HEK293T (cell line): ENCODE measurements around the gene NARF.

Source experiments
- CTCF ChIA-PET: fragments of 350-600 bp; formaldehyde crosslinking; extraction: SDS; loops from one replicate; lab custom pipeline; 2021; ENCODE audit warnings: antibody characterized with exemption, inconsistent platforms; lab: Yijun Ruan, JAX
- POLR2A ChIA-PET: fragments of 350-600 bp; formaldehyde crosslinking; extraction: SDS; loops from one replicate; lab custom pipeline; 2020; ENCODE audit warnings: antibody characterized with exemption, inconsistent platforms; lab: Yijun Ruan, JAX
- DNase-seq: peaks from one replicate; pipeline ENCODE4 v3.0.0; 2012; ENCODE audit warnings: mixed read lengths; ENCODE audit errors: extremely low spot score
- ARNT ChIP-seq: fragments of 450-650 bp; IDR thresholded peaks from 2 replicates; pipeline ENCODE4 v1.6.1; 2017; ENCODE audit warnings: mild to moderate bottlenecking
- BHLHE40 ChIP-seq: fragments of 450-650 bp; IDR thresholded peaks from 2 replicates; pipeline ENCODE4 v1.6.1; 2016; ENCODE audit warnings: mild to moderate bottlenecking, moderate library complexity, borderline replicate concordance
- CTBP1 ChIP-seq: fragments of 450-650 bp; IDR thresholded peaks from 2 replicates; pipeline ENCODE4 v1.6.1; 2016; ENCODE audit warnings: borderline replicate concordance
- ELF4 ChIP-seq: fragments of 450-650 bp; IDR thresholded peaks from 2 replicates; pipeline ENCODE4 v1.6.1; 2017; ENCODE audit warnings: antibody characterized with exemption
- FOXA1 ChIP-seq: fragments of 450-650 bp; IDR thresholded peaks from 2 replicates; pipeline ENCODE4 v1.6.1; 2016; ENCODE audit warnings: mild to moderate bottlenecking
- FOXK2 ChIP-seq: fragments of 450-650 bp; IDR thresholded peaks from 2 replicates; pipeline ENCODE4 v1.6.1; 2016; ENCODE audit warnings: mild to moderate bottlenecking
- FOXM1 ChIP-seq: fragments of 450-650 bp; IDR thresholded peaks from 2 replicates; pipeline ENCODE4 v1.6.1; 2017; ENCODE audit warnings: mild to moderate bottlenecking, borderline replicate concordance
- HDGF ChIP-seq: fragments of 450-650 bp; IDR thresholded peaks from 2 replicates; pipeline ENCODE4 v1.6.1; 2017; ENCODE audit warnings: antibody characterized with exemption, borderline replicate concordance
- L3MBTL2 ChIP-seq: fragments of 450-650 bp; conservative IDR thresholded peaks from 2 replicates; pipeline ENCODE4 v1.6.1; 2016; ENCODE audit warnings: mild to moderate bottlenecking
- LEF1 ChIP-seq: fragments of 450-650 bp; IDR thresholded peaks from 2 replicates; pipeline ENCODE4 v1.6.1; 2017; ENCODE audit warnings: mild to moderate bottlenecking, borderline replicate concordance
- NFRKB ChIP-seq: fragments of 450-650 bp; IDR thresholded peaks from 2 replicates; pipeline ENCODE4 v1.6.1; 2016; ENCODE audit warnings: mild to moderate bottlenecking, moderate library complexity
- PKNOX1 ChIP-seq: fragments of 450-650 bp; IDR thresholded peaks from 2 replicates; pipeline ENCODE4 v1.6.1; 2016
- SP1 ChIP-seq: fragments of 450-650 bp; IDR thresholded peaks from 2 replicates; pipeline ENCODE4 v1.6.1; 2017
- SUZ12 ChIP-seq: fragments of 450-650 bp; IDR thresholded peaks from 2 replicates; pipeline ENCODE4 v1.6.1; 2016; ENCODE audit warnings: mild to moderate bottlenecking
- TARDBP ChIP-seq: fragments of 450-650 bp; IDR thresholded peaks from 2 replicates; pipeline ENCODE4 v1.6.1; 2016
- ZNF384 ChIP-seq: fragments of 450-650 bp; IDR thresholded peaks from 2 replicates; pipeline ENCODE4 v1.6.1; 2016

NARF gene

GRCh38 chr17:82439829-82440365 is 18.6 kb upstream of the NARF start:
- POLR2A ChIA-PET, result no interaction called here
- TF ChIP-seq BHLHE40, result no peak
- TF ChIP-seq FOXA1, result no peak
- no peak for TF ChIP-seq SP1
- no peak for TF ChIP-seq TARDBP
- TF ChIP-seq FOXM1, result no peak
- no peak for TF ChIP-seq SUZ12
- TF ChIP-seq LEF1, result no peak
- TF ChIP-seq ELF4, result no peak
- TF ChIP-seq ZNF384, result no peak
- CTCF ChIA-PET, result no interaction called here
- DNase-seq, result no peak

- ChIA-PET CTCF (no interaction called here), POLR2A (no interaction called here)
- no peak for DNase-seq
- TF ChIP-seq L3MBTL2 (no peak), ZNF384 (no peak), SUZ12 (no peak), CTBP1 (no peak), SP1 (no peak), FOXK2 (no peak), BHLHE40 (no peak), HDGF (no peak), FOXM1 (no peak), ELF4 (no peak), NFRKB (no peak), FOXA1 (no peak), PKNOX1 (no peak), TARDBP (no peak), LEF1 (no peak), ARNT (no peak)
Measured at GRCh38 chr17:82440469-82440981, 18.0 kb upstream of the NARF start.

GRCh38 chr17:82440991-82441627 is 17.4 kb upstream of the NARF start:
- no peak for DNase-seq

GRCh38 chr17:82441691-82442487 is 16.7 kb upstream of the NARF start:
- TF ChIP-seq PKNOX1 (no peak), SUZ12 (no peak), CTBP1 (no peak), FOXA1 (no peak), ARNT (no peak), NFRKB (no peak), SP1 (no peak), FOXK2 (no peak), ELF4 (no peak), HDGF (no peak), L3MBTL2 (no peak), LEF1 (no peak), ZNF384 (no peak), TARDBP (no peak), FOXM1 (no peak), BHLHE40 (no peak)
- ChIA-PET CTCF (no interaction called here), POLR2A (no interaction called here)
- DNase-seq, result no peak

More at GRCh38 chr17:82440991-82441627, 17.4 kb upstream of the NARF start:
- ChIA-PET POLR2A (no interaction called here), CTCF (no interaction called here)
- TF ChIP-seq HDGF, result no peak
- no peak for TF ChIP-seq FOXK2
- no peak for TF ChIP-seq PKNOX1
- no peak for TF ChIP-seq NFRKB
- no peak for TF ChIP-seq CTBP1
- no peak for TF ChIP-seq SP1
- no peak for TF ChIP-seq ZNF384
- no peak for TF ChIP-seq ELF4
- no peak for TF ChIP-seq TARDBP
- no peak for TF ChIP-seq L3MBTL2
- no peak for TF ChIP-seq LEF1
- TF ChIP-seq BHLHE40, result no peak

- ChIA-PET POLR2A (no interaction called here), CTCF (no interaction called here)
- TF ChIP-seq FOXK2 (no peak), BHLHE40 (no peak), FOXM1 (no peak), CTBP1 (no peak), PKNOX1 (no peak), SP1 (no peak), L3MBTL2 (no peak), ELF4 (no peak), NFRKB (no peak), SUZ12 (no peak), HDGF (no peak), LEF1 (no peak), ARNT (no peak), ZNF384 (no peak), TARDBP (no peak), FOXA1 (no peak)
- no peak for DNase-seq
Measured at GRCh38 chr17:82442643-82443464, 15.7 kb upstream of the NARF start.
